H1 (cell line): ENCODE results near the gene LRCH1. TPM values are rescaled to one million over a fixed set of nuclear protein-coding genes. Genes with fewer than 3 reads are reported as not detected.

ENCODE experiments used
- BCL11A ChIP-seq, 2 experiments: IDR thresholded peaks; one replicate each; pipeline ENCODE4 v1.6.1; 2011; ENCODE audit warnings: low read depth in 2 of 2, low read length in 2 of 2, mild to moderate bottlenecking in 2 of 2
- CHD7 ChIP-seq: fragments of 300-600 bp; sonication (generic); IDR thresholded peaks from 2 replicates; pipeline ENCODE4 v1.7.1; 2012; ENCODE audit warnings: low read length, moderate library complexity, mild to moderate bottlenecking, inconsistent platforms; ENCODE audit not compliant: insufficient replicate concordance
- GABPA ChIP-seq: IDR thresholded peaks from 2 replicates; pipeline ENCODE4 v1.6.1; 2011; ENCODE audit warnings: mild to moderate bottlenecking, low read length, moderate library complexity, borderline replicate concordance; ENCODE audit not compliant: insufficient read depth
- HDAC2 ChIP-seq, 2 experiments: fragments of 300-600 bp in 1 of 2; sonication (generic) in 1 of 2; IDR thresholded peaks; 2 replicates each; pipeline ENCODE4 v1.6.1; 2011 to 2012; ENCODE audit warnings: low read depth in 2 of 2, low read length in 2 of 2, mild to moderate bottlenecking in 2 of 2, moderate library complexity in 2 of 2, borderline replicate concordance in 1 of 2, inconsistent platforms in 1 of 2
- JUN ChIP-seq: IDR thresholded peaks from 2 replicates; pipeline ENCODE4 v1.6.1; 2011; ENCODE audit warnings: low read depth, mild to moderate bottlenecking, improper control_type of control experiment, low read length
- SIN3A ChIP-seq, 2 experiments: IDR thresholded peaks in 1 of 2; conservative IDR thresholded peaks in 1 of 2; 2 replicates each; pipeline ENCODE4 v1.6.1; 2011 to 2012; ENCODE audit warnings: low read length in 2 of 2, improper control_type of control experiment in 1 of 2, low read depth in 1 of 2, mild to moderate bottlenecking in 1 of 2
- TBP ChIP-seq: IDR thresholded peaks from 2 replicates; pipeline ENCODE4 v1.6.1; 2011; ENCODE audit warnings: low read depth, low read length, improper control_type of control experiment
- ZNF274 ChIP-seq: IDR thresholded peaks from 2 replicates; pipeline ENCODE4 v1.7.0; 2012; ENCODE audit warnings: low read length, borderline replicate concordance; ENCODE audit errors: extremely low read depth
- polyA plus RNA-seq, 7 experiments: library from polyadenylated mRNA; depleted of rRNA in 3 of 7; stranded (reverse) in 5 of 7; unstranded in 2 of 7; fragments of >200 nt in 5 of 7; fragments of 200-250 nt in 2 of 7; gene quantifications; 1 replicate in 5 of 7; 2 replicates in 1 of 7; 4 replicates in 1 of 7; pipeline versions ENCODE4 v1.2.1 to v1.2.3, GENCODE V29; 2011 to 2013; ENCODE audit warnings: missing spikeins in 2 of 7, mixed read lengths in 2 of 7
- total RNA-seq: library from RNA; stranded (reverse); fragmentation: NEBNext Ultra II Directional; extraction: Animal tissue kit (Norgen Biotek cat#: 25700); gene quantifications from 2 replicates; pipeline ENCODE4 v1.2.1, GENCODE V29; 2021

Gene LRCH1
- total and polyA plus RNA-seq, 2 of the 8 experiments (the other 6 are each of a cell fraction or from before 2014, with no cell fraction given): 3.0 to 10.1 TPM

DNA sequence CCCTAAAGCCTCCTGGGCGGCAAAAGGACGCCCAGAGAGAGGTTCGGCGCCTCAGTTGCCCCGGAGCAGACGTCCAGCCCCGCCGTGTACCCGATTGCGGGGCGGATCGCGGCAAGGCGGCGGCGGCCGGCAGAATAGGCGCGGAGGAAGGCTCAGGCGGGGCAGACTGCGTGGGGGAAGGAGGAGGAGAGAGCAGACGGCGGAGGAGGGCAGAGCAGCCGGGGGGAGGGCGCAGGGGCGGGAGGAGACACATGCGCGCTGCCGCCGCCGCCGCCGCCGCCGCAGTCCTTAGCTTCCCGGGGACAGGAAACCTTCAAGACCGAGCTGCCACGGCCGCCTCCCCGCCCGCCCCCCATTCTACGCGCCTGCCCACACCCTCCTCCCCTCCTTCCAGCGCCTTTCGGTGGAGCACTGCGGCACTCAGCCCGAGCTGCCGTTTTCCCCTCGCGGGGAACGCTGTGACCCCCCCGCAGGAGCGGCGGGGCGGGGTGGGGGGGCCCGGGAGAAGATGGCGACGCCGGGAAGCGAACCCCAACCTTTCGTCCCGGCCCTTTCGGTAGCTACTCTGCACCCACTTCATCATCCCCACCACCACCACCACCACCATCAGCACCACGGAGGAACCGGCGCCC is at the start of gene LRCH1 (continued):
- TF ChIP-seq TBP (no peak; the same call in 1 of the 2 replicates), GABPA (no peak), HDAC2 (IDR thresholded peaks at IDR 0.05; ENCODE audit: borderline replicate concordance in 1 of 2, low read depth in 2 of 2, low read length in 2 of 2) (no peak), CHD7 (no peak), JUN (no peak), BCL11A (IDR thresholded peaks at IDR 0.05; ENCODE audit: low read depth in 2 of 2, low read length in 2 of 2) (no peak), SIN3A (conservative IDR thresholded peaks at IDR 0.05 in 1 of 2, IDR thresholded peaks at IDR 0.05 in 1 of 2; ENCODE audit: low read depth in 1 of 2, low read length in 2 of 2) (no peak), ZNF274 (no peak)
